Embryonic facial prominence (tissue), 1 donor: Measurements from ENCODE around the gene SDS.

Source experiments
- DNase-seq: peaks from one replicate; pipeline ENCODE4 v3.0.0-alpha.2; 2016; ENCODE audit errors: extremely low spot score

SDS gene

GRCh38 chr12:113403435-113404415, at the start of gene SDS:
Gene SDS (minus strand): TSS chr12:113403887. CDS start chr12:113399708, 4,179 bp downstream.
- DNase-seq, result peak; percentile 43

- DNase-seq, result no peak
These were observed 49.6 kb upstream of the SDS start for GRCh38 chr12:113453330-113453729.

GRCh38 chr12:113452458-113452857, 48.8 kb upstream of the SDS start:
- no peak for DNase-seq

- DNase-seq, result no peak
These were observed 46.2 kb upstream of the SDS start for GRCh38 chr12:113449839-113450238.

- no peak for DNase-seq
These were observed 45.6 kb upstream of the SDS start for GRCh38 chr12:113449299-113449698.

GRCh38 chr12:113448873-113449272, 45.2 kb upstream of the SDS start:
- no peak for DNase-seq

- no peak for DNase-seq
These were observed 42.0 kb upstream of the SDS start for GRCh38 chr12:113445544-113446171.

GRCh38 chr12:113443030-113443539, 39.4 kb upstream of the SDS start:
- DNase-seq, result no peak

GRCh38 chr12:113440947-113441782, 37.5 kb upstream of the SDS start:
- no peak for DNase-seq

GRCh38 chr12:113440336-113440735, 36.6 kb upstream of the SDS start:
- DNase-seq, result no peak

GRCh38 chr12:113439606-113440030, 35.9 kb upstream of the SDS start:
- DNase-seq, result no peak

GRCh38 chr12:113439301-113439597, 35.6 kb upstream of the SDS start:
- DNase-seq, result no peak

GRCh38 chr12:113438523-113439300, 35.0 kb upstream of the SDS start:
- DNase-seq, result no peak

- DNase-seq, result no peak
These were observed 34.0 kb upstream of the SDS start for GRCh38 chr12:113437729-113438100.

GRCh38 chr12:113436993-113437728, 33.5 kb upstream of the SDS start:
- no peak for DNase-seq

GRCh38 chr12:113436586-113436985, 32.9 kb upstream of the SDS start:
- no peak for DNase-seq

GRCh38 chr12:113435367-113435766, 31.7 kb upstream of the SDS start:
- no peak for DNase-seq

- no peak for DNase-seq
These were observed 29.3 kb upstream of the SDS start for GRCh38 chr12:113432986-113433385.

- no peak for DNase-seq
These were observed 24.8 kb upstream of the SDS start for GRCh38 chr12:113428482-113428881.

- DNase-seq, result no peak
These were observed 24.2 kb upstream of the SDS start for GRCh38 chr12:113427882-113428281.
